HG03457 (cell line): Measurements from ENCODE around the gene KIRREL3.

Experiments used
- ATAC-seq: cut with Tn5 transposase; IDR thresholded peaks from one replicate; pipeline ENCODE4 v1.9.1; 2021; ENCODE audit warnings: moderate number of reproducible peaks; ENCODE audit not compliant: unreplicated experiment

Gene KIRREL3

GRCh38 chr11:126589492-126589803 is 411.1 kb downstream of the KIRREL3 start:
- ATAC-seq: no peak

- ATAC-seq: no peak
These were observed 411.7 kb downstream of the KIRREL3 start for GRCh38 chr11:126588630-126589491.

DNA sequence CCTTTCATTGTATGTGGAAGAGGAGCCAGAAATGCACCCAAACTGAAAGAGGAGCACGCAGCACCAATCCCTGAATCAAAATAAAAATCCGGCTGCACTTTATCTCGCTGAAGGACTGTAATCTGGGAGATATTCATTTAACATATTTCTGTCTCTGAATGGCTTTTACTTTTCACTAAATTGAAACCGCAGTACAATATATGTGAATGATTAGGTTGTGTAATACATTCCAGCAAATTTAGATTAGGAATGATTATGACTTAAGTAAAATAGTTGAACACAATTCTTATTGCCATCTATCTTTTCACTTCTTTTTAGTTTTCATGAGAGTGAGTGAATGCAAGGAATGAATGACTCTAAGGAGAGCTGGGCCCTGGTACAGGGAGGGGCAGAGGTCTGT is 413.0 kb downstream of the KIRREL3 start:
- no peak for ATAC-seq

DNA sequence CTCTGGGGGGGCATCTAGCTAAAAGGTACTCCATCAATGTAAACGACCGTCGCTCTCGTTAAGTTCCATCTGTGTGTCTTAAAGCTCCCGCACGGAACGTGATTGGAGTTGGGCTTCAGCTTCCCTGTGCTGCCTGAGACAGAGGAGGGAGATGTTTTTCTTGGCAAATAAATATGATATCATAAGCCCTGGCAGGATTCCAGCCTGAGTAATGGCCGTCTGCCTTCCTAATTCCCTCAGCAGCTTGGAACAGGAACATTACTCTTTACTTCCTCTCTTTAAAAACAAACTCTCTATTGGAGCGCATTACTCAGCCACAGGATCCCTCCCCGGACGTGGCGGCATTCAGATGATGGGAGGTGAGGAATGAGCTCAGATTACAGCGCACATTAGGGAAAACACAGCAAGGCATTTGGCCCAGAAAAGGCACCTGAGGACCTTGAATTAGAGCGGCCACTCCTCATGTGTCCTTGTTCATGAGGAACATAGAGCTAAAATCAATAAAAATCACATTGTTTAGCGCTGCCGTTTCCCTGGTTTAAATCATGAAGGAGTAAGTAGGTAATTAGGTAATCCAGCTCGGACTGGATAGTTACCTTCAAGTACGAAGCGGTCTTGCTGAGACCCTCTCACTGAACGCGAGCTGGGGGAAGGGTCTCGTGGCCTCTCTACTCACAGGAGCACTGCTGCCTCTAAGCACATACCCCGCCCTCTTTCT is 414.6 kb downstream of the KIRREL3 start:
- no peak for ATAC-seq

DNA sequence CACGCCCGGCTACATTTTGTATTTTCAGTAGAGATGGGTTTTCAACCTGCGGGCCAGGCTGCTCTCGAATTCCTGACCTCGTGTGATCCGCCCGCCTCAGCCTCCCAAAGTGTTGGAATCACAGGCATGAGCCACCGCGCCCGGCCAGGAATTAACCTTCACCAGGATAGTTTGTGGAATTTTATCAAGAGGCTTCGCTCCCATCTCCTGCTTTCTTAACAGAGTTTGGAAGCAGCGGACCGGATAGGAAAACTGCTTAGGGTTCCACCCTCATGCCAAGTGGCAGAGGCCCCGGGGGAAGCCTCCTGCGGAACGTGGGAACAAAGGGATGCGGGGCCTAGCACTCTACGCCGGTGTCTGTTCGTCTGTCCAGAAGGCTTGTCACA is 415.2 kb downstream of the KIRREL3 start:
- no peak for ATAC-seq

- no peak for ATAC-seq
These were observed 416.8 kb downstream of the KIRREL3 start for GRCh38 chr11:126583594-126584427.

GRCh38 chr11:126583101-126583500 is 417.5 kb downstream of the KIRREL3 start:
- ATAC-seq: no peak

DNA sequence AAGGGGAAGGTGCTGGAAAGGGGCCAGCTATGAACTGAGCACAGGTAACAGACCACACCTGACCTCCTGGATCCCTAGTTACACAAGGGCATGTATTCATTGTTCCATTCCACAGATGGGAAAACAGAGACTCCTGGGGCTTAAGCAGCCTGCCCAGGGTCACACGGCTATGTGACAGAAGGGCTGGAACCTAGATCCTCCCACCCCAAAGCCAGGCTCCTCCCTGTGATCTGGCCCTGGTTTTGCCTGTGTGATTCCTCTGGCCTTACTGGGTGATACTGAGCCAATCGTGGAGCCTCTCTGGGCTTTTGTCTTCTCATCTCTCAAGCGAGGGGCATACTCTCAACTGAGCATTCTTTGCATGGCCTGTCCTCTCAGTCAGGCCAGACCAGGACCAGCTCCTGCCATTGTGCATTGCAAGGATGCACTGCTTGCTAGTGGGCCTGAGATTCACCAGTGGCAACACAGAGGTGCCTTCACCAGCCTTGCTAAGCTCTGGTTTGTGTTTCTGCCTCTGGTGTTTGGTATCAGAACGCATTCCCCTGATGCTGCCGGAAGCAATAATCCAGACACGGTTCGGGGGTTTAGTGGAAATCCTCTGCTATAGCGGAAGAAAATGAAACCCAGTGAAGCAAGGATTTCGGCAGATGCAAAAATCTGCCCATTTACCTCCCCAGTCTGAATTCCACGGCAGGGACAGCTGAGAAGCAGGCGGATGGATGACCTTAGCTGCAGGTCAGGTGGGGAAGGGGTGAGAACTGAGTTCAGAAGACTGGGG is 418.5 kb downstream of the KIRREL3 start:
- no peak for ATAC-seq

DNA sequence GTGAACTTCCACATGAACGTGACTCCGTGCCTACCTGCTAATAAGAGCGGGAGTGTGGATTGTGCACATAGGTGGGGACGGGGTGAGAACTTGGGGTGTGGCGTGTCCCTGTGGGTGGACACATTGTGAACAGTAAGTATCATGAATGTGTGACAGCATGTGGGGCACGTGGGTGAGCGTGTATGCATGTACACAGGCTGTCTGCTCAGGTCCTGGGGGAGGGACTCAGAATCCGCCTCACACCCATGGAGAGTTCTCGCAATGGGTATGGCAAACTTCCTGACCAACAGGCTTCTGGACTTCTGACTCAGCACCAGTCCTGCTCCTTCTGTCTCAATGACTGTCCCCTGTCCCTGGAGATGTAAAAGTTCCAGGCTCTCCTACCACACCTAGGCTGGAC is 422.1 kb downstream of the KIRREL3 start:
- ATAC-seq: no peak

DNA sequence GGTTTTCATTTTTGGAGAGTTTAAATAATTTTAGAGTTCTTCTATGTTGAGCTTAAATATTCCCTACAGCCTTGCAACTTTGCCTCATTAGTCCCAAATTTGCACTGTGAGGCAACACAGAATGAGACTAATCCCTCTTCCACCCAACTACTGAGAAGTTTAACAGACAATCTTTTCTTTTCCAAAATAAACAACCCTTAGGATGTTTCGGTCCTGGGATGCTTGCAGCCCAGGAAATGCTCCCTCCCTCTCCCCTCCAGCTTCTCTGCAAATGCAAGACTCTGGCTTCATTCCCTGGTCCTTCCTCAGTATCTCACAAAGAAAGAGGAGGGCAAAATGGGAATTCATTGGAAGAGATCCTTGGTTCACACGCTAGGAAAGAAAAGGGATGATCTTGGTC is 422.5 kb downstream of the KIRREL3 start:
- no peak for ATAC-seq

- ATAC-seq: no peak
These were observed 424.7 kb downstream of the KIRREL3 start for GRCh38 chr11:126575849-126576248.

GRCh38 chr11:126573325-126573978 is 427.1 kb downstream of the KIRREL3 start:
- ATAC-seq: no peak

- no peak for ATAC-seq
These were observed 430.1 kb downstream of the KIRREL3 start for GRCh38 chr11:126570489-126570888.

- no peak for ATAC-seq
These were observed 433.2 kb downstream of the KIRREL3 start for GRCh38 chr11:126567419-126567818.

GRCh38 chr11:126564566-126564965 is 436.0 kb downstream of the KIRREL3 start:
- ATAC-seq: no peak

DNA sequence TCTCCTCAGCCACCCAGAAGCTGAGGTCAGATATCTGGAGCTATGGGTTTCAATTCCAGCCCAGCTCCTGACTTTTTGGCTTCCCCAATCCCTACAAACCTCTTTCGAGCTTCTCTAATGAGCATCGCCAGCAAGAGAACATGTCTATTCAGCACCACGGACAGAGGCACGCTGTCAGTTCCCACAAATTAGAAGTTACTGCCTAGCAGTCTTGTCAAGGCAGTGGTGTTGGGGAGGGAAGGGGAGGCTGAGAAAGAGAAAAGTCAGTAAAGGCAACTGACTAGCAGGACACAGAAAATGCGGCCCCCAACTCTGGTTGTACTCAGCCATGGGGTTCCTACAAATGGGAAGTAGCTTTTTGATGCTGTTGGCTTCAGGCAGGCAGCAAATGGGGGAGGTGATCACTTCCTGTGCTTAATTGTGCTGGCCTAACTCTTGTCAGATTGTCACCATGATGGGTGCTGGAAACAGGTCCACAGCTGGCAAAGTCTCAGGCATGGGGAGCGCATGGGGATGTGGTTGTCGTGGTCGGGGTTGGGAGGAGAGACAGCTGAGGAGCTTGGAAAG is 439.2 kb downstream of the KIRREL3 start:
- ATAC-seq: no peak

DNA sequence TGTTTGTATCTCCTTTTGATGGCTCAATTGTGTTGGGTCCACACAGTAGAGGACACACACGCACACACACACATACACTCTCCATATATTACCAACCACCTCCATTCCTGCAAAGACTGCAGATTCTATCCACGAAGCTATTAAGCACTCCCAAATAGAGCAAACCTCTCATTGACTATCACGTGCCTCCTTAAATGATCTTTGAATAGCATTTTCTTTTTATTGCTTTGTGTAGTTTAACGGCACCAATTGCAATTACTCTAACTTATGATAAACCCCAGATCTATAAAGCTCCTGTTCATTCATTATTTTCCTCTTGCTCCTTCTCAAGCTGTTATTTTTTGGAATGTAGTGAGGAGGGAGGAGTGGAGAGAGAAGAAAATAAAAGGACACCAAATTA is 440.3 kb downstream of the KIRREL3 start:
- ATAC-seq: no peak

DNA sequence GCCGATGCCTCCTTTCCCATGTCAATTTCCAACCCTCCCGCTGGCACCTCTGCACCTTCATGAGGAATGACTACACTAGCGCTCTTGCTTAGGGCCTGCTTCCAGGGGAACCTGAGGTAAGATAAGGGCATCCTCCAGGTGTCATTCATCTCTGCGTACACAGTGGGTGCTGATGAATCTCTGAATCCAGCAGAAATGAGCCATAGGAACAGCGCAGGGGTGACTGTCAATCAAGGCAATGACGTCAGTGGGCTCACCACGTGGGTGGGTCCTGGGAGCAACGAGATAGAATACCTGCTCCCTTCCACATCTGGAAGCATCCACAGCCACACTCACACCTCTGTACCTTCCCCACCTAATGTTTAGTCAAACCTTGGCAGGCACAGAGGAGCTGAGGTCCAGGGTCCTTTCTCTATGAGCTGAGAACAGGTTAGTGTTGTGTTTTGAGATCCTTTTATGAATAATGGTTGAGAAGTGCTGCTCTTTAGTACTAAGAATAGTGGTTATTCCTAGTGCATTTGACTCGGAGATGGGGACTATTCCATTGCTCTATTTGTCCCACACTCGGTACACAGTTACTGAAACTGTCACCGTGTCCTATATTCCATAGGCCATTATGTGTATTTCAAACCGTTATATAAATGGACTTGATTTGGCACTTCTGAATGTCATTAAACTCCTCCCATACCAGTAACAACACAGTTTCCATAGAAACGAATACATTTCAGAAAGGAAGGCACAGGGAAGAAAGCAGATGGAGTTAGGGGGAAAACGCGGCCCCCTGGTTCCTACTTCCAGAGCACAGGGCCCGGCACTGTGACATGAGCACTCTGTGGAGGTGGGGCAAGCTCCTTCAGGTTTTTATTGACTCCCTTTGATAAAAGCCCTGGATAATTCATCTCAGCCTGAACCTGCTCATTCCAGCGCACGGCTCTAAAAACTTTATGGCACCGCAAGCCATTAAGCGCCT is 451.7 kb downstream of the KIRREL3 start:
- no peak for ATAC-seq

- ATAC-seq: no peak
These were observed 452.9 kb downstream of the KIRREL3 start for GRCh38 chr11:126547691-126548090.
